Measurements from ENCODE around the gene RWDD3.

The RWDD3 gene

DNA sequence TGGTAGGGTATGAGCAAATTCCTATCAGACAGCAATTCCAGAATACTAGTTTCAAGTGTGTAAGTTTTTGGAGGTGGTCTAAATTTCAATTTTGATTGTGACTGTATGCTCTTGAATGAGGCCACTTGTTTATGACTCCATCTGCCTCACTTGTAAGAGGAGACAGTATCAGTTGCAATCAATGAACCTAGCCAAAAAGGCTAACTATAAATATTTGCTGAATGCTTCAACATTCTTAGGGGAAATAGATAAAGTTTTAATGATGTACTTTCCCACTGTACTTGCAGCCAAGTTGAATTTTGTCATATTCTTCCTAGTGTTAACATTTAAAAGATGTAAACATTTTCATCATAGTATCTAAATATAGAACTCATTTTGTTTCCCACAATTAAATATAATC lies 32.1 kb upstream of the RWDD3 start:
- POLR2A ChIA-PET = no interaction called here
- Histone ChIP-seq H3K27ac (ENCODE audit: extremely low read depth, low read depth, low read length) (no peak overlapping the region), H3K4me1 (ENCODE audit: control insufficient read depth, insufficient read depth, low read length) (no peaks in the 10 kb centered on the region), H3K4me3 (ENCODE audit: low read depth, low read length) (no peak overlapping the region), H3K9me3 (ENCODE audit: control insufficient read depth, insufficient read depth, low read depth, low read length) (no peaks in the 10 kb centered on the region), H3K36me3 (ENCODE audit: control insufficient read depth in 2 of 2, insufficient read depth in 1 of 2, low read length in 2 of 2) (no peaks in the 10 kb centered on the region)
- TF ChIP-seq ZNF707 (tag by site-specific recombination; IDR thresholded peaks at IDR 0.05) (no peak), ZNF157 (tag by site-specific recombination; IDR thresholded peaks at IDR 0.05) (no peak), ZNF426 (tag by site-specific recombination; IDR thresholded peaks at IDR 0.05) (no peak), ZIC2 (tag by site-specific recombination; IDR thresholded peaks at IDR 0.05) (no peak), SCRT1 (tag by site-specific recombination; IDR thresholded peaks at IDR 0.05; ENCODE audit: borderline replicate concordance) (no peak), WT1 (tag by site-specific recombination; IDR thresholded peaks at IDR 0.05) (no peak), KLF8 (tag by site-specific recombination; IDR thresholded peaks at IDR 0.05) (no peak), TCF7L2 (IDR thresholded peaks at IDR 0.05; ENCODE audit: borderline replicate concordance, low read depth, low read length) (no peak), ZFP3 (tag by site-specific recombination; IDR thresholded peaks at IDR 0.05; ENCODE audit: low read depth) (no peak), ZNF791 (tag by site-specific recombination; IDR thresholded peaks at IDR 0.05) (no peak), KLF16 (tag by site-specific recombination; IDR thresholded peaks at IDR 0.05) (no peak)
- TF ChIP-seq, protein P1, sequence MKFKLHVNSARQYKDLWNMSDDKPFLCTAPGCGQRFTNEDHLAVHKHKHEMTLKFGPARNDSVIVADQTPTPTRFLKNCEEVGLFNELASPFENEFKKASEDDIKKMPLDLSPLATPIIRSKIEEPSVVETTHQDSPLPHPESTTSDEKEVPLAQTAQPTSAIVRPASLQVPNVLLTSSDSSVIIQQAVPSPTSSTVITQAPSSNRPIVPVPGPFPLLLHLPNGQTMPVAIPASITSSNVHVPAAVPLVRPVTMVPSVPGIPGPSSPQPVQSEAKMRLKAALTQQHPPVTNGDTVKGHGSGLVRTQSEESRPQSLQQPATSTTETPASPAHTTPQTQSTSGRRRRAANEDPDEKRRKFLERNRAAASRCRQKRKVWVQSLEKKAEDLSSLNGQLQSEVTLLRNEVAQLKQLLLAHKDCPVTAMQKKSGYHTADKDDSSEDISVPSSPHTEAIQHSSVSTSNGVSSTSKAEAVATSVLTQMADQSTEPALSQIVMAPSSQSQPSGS (tag by site-specific recombination; IDR thresholded peaks at IDR 0.05; ENCODE audit: low read depth) = no peak
- CTCF ChIA-PET = no interaction called here

DNA sequence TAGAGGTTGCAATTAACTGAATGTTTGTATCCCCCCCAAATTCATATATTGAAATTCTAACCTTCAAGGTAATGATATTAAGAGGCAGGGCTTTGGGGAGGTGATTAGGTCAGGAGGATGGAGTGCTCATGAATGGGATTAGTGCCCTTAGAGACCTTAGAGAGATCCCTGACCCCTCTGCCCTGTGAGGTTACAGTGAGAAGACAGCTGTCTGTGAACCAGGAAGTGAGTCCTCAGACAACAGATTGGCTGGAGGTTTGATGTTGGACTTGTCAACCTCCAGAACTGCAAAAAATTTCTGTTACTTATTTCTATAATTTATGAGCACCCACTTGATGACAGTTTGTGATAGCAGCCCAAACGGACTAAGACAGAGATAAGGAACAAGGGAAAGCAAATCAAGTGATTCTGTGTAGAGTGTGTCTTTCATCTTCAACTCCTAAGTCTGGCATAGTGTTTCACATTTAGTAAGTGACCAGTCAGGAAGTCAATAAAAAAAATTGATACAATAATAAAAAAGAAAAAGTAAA lies 30.0 kb upstream of the RWDD3 start:
- no peaks in the 10 kb centered on the region for H3K36me3 ChIP-seq (ENCODE audit: control insufficient read depth in 2 of 2, insufficient read depth in 1 of 2, low read length in 2 of 2)
- no peaks in the 10 kb centered on the region for H3K9me3 ChIP-seq (ENCODE audit: control insufficient read depth, insufficient read depth, low read depth, low read length)
- CTCF ChIA-PET = interaction anchor here (0.6 kb wide), 1 partner anchor 14 kb away, joined by 3 read pairs; no protein-coding TSS in a partner anchor
- no peaks in the 10 kb centered on the region for H3K4me1 ChIP-seq (ENCODE audit: control insufficient read depth, insufficient read depth, low read length)
- no peak overlapping the region for H3K4me3 ChIP-seq (ENCODE audit: low read depth, low read length)
- POLR2A ChIA-PET = no interaction called here
- no peak overlapping the region for H3K27ac ChIP-seq (ENCODE audit: extremely low read depth, low read depth, low read length)
- 0 out of 2 replicates have a peak, but pooled peaks have one; percentile 15 for TF ChIP-seq TCF7L2 (IDR thresholded peaks at IDR 0.05; ENCODE audit: borderline replicate concordance, low read depth, low read length)
- no peak for TF ChIP-seq ZNF626 (tag by site-specific recombination; IDR thresholded peaks at IDR 0.05)
- no peak for TF ChIP-seq ZNF677 (tag by site-specific recombination; IDR thresholded peaks at IDR 0.05)
- no peak for TF ChIP-seq ZNF324 (tag by site-specific recombination; IDR thresholded peaks at IDR 0.05)

DNA sequence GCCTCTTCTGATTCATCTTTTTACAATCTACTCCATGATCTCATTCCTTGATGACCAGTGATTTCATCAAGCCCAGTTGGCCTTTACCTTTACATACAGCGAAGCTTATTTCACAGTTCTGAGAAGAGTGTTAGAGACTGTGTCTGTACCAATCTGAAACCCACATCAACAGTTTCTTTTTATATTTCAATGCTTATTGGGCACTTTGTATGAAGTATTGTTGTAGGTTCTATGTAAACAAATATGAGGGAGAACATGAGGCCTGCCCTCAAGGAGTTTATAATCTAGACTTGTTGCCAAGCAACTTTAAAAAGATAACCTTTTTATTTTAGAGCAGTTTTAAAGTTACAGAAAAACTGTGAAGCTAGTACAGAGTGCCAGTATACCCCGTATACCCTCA lies 27.5 kb upstream of the RWDD3 start:
- no peak overlapping the region for H3K4me3 ChIP-seq (ENCODE audit: low read depth, low read length)
- no peaks in the 10 kb centered on the region for H3K36me3 ChIP-seq (ENCODE audit: control insufficient read depth in 2 of 2, insufficient read depth in 1 of 2, low read length in 2 of 2)
- CTCF ChIA-PET = interaction anchor here (1.0 to 1.4 kb wide), 2 partner anchors 9 to 56 kb away, joined by 3 to 5 read pairs; no protein-coding TSS in a partner anchor
- POLR2A ChIA-PET = no interaction called here
- no peaks in the 10 kb centered on the region for H3K4me1 ChIP-seq (ENCODE audit: control insufficient read depth, insufficient read depth, low read length)
- no peak overlapping the region for H3K27ac ChIP-seq (ENCODE audit: extremely low read depth, low read depth, low read length)
- H3K9me3 ChIP-seq (ENCODE audit: control insufficient read depth, insufficient read depth, low read depth, low read length) = no peaks in the 10 kb centered on the region
- TF ChIP-seq ZNF670 (tag by site-specific recombination; IDR thresholded peaks at IDR 0.05; ENCODE audit: low read depth) (no peak), ZNF621 (tag by site-specific recombination; IDR thresholded peaks at IDR 0.05) (no peak), ZNF48 (tag by site-specific recombination; IDR thresholded peaks at IDR 0.05) (no peak), ZFP3 (tag by site-specific recombination; IDR thresholded peaks at IDR 0.05; ENCODE audit: low read depth) (no peak), OVOL3 (tag by site-specific recombination; IDR thresholded peaks at IDR 0.05) (no peak), ZBTB17 (tag by site-specific recombination; IDR thresholded peaks at IDR 0.05) (no peak), SP7 (tag by site-specific recombination; IDR thresholded peaks at IDR 0.05) (no peak), FEZF1 (tag by site-specific recombination; IDR thresholded peaks at IDR 0.05) (no peak), GLI2 (tag by site-specific recombination; IDR thresholded peaks at IDR 0.05; ENCODE audit: borderline replicate concordance, low read depth) (no peak), ZNF354C (tag by site-specific recombination; IDR thresholded peaks at IDR 0.05; ENCODE audit: borderline replicate concordance, low read depth) (no peak), ZNF626 (tag by site-specific recombination; IDR thresholded peaks at IDR 0.05) (no peak), ZNF19 (tag by site-specific recombination; IDR thresholded peaks at IDR 0.05; ENCODE audit: low read depth) (no peak), ZFP41 (tag by site-specific recombination; IDR thresholded peaks at IDR 0.05; ENCODE audit: borderline replicate concordance) (no peak)
- TF ChIP-seq, protein P2, sequence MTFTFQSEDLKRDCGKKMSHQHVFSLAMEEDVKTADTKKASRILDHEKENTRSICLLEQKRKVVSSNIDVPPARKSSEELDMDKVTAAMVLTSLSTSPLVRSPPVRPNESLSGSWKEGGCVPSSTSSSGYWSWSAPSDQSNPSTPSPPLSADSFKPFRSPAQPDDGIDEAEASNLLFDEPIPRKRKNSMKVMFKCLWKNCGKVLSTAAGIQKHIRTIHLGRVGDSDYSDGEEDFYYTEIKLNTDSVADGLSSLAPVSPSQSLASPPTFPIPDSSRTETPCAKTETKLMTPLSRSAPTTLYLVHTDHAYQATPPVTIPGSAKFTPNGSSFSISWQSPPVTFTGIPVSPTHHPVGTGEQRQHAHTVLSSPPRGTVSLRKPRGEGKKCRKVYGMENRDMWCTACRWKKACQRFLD (tag by site-specific recombination; IDR thresholded peaks at IDR 0.05) = no peak
- TF ChIP-seq, protein P3, sequence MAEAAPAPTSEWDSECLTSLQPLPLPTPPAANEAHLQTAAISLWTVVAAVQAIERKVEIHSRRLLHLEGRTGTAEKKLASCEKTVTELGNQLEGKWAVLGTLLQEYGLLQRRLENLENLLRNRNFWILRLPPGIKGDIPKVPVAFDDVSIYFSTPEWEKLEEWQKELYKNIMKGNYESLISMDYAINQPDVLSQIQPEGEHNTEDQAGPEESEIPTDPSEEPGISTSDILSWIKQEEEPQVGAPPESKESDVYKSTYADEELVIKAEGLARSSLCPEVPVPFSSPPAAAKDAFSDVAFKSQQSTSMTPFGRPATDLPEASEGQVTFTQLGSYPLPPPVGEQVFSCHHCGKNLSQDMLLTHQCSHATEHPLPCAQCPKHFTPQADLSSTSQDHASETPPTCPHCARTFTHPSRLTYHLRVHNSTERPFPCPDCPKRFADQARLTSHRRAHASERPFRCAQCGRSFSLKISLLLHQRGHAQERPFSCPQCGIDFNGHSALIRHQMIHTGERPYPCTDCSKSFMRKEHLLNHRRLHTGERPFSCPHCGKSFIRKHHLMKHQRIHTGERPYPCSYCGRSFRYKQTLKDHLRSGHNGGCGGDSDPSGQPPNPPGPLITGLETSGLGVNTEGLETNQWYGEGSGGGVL (tag by site-specific recombination; IDR thresholded peaks at IDR 0.05) = no peak
